Stimulated activated CD4-positive, alpha-beta T cell treated with anti-CD3 and anti-CD28 coated beads, Interleukin-1b, Interleukin-23, amount 100 ng/mL, for 4 hours (primary cell): ENCODE measurements around the gene GNG12.
A peak's percentile ranks its signal among the peaks of the same experiment; 100 is the strongest.

ENCODE experiments used
- DNase-seq, 2 donors: peaks; one replicate each; pipeline ENCODE4 v3.0.0-alpha.2; 2020; ENCODE audit warnings: low read depth in 2 of 2

The GNG12 gene

GRCh38 chr1:67785847-67786753 is 47.2 kb downstream of the GNG12 start:
- no peak for DNase-seq

- no peak for DNase-seq
Measured at GRCh38 chr1:67784545-67785186, 48.6 kb downstream of the GNG12 start.

GRCh38 chr1:67780637-67781036 is 52.6 kb downstream of the GNG12 start:
- no peak for DNase-seq

GRCh38 chr1:67777440-67777839 is 55.8 kb downstream of the GNG12 start:
- no peak for DNase-seq

- DNase-seq = no peak
Measured at GRCh38 chr1:67777016-67777415, 56.3 kb downstream of the GNG12 start.

GRCh38 chr1:67773462-67773861 is 59.8 kb downstream of the GNG12 start:
- DNase-seq = no peak

GRCh38 chr1:67771749-67772148 is 61.5 kb downstream of the GNG12 start:
- DNase-seq = no peak

GRCh38 chr1:67771152-67771551 is 62.1 kb downstream of the GNG12 start:
- DNase-seq = no peak

GRCh38 chr1:67769633-67770256 is 63.5 kb downstream of the GNG12 start:
- no peak for DNase-seq

GRCh38 chr1:67768480-67768879 is 64.8 kb downstream of the GNG12 start:
- DNase-seq = no peak

GRCh38 chr1:67767103-67767782 is 66.0 kb downstream of the GNG12 start:
- DNase-seq = no peak

GRCh38 chr1:67766141-67766978 is 66.9 kb downstream of the GNG12 start:
- peak; percentile 14 for DNase-seq

GRCh38 chr1:67764633-67765032 is 68.6 kb downstream of the GNG12 start:
- no peak for DNase-seq

- DNase-seq = no peak
Measured at GRCh38 chr1:67761730-67762129, 71.5 kb downstream of the GNG12 start.

- no peak for DNase-seq
Measured at GRCh38 chr1:67761091-67761490, 72.2 kb downstream of the GNG12 start.

- peak; percentile 46 to 58 for DNase-seq
Measured at GRCh38 chr1:67760030-67760821, 73.0 kb downstream of the GNG12 start.

GRCh38 chr1:67759692-67760029 is 73.6 kb downstream of the GNG12 start:
- no peak for DNase-seq

- no peak for DNase-seq
Measured at GRCh38 chr1:67759066-67759465, 74.2 kb downstream of the GNG12 start.

- DNase-seq = no peak
Measured at GRCh38 chr1:67755619-67756018, 77.6 kb downstream of the GNG12 start.

GRCh38 chr1:67755160-67755559 is 78.1 kb downstream of the GNG12 start:
- no peak for DNase-seq

- DNase-seq = no peak
Measured at GRCh38 chr1:67754526-67754920, 78.7 kb downstream of the GNG12 start.
